HepG2 (cell line): ENCODE results near the gene PRRT1. TPM values are rescaled to one million over a fixed set of nuclear protein-coding genes. Genes with fewer than 3 reads are reported as not detected.
A peak's percentile ranks its signal among the peaks of the same experiment; 100 is the strongest.

Experiments
- ARID4A ChIP-seq: sonication (generic); formaldehyde crosslinking; IDR thresholded peaks from 2 replicates; pipeline ENCODE4 v1.5.0; 2020; ENCODE audit warnings: mild to moderate bottlenecking, missing genetic modification reagents, borderline replicate concordance
- GMEB1 ChIP-seq: sonication (generic); formaldehyde crosslinking; IDR thresholded peaks from 2 replicates; pipeline ENCODE4 v1.5.1; 2020; ENCODE audit warnings: missing genetic modification reagents, mild to moderate bottlenecking, borderline replicate concordance
- KIAA2018 ChIP-seq: sonication (generic); formaldehyde crosslinking; IDR thresholded peaks from 2 replicates; pipeline ENCODE4 v1.5.0; 2020; ENCODE audit warnings: mild to moderate bottlenecking, missing genetic modification reagents, borderline replicate concordance
- MXD1 ChIP-seq: sonication (generic); formaldehyde crosslinking; IDR thresholded peaks from 2 replicates; pipeline ENCODE4 v1.4.0; 2020; ENCODE audit warnings: mild to moderate bottlenecking, missing genetic modification reagents
- RORA ChIP-seq: sonication (generic); formaldehyde crosslinking; IDR thresholded peaks from 2 replicates; pipeline ENCODE4 v1.5.0; 2020; ENCODE audit warnings: mild to moderate bottlenecking, missing genetic modification reagents, moderate library complexity
- TSC22D2 ChIP-seq: sonication (generic); formaldehyde crosslinking; IDR thresholded peaks from 2 replicates; pipeline ENCODE4 v1.5.1; 2020; ENCODE audit warnings: missing genetic modification reagents, mild to moderate bottlenecking, borderline replicate concordance
- WIZ ChIP-seq: sonication (generic); formaldehyde crosslinking; IDR thresholded peaks from 2 replicates; pipeline ENCODE4 v1.5.1; 2020; ENCODE audit warnings: mild to moderate bottlenecking, missing genetic modification reagents
- ZNF138 ChIP-seq: sonication (generic); formaldehyde crosslinking; IDR thresholded peaks from 2 replicates; pipeline ENCODE4 v1.5.0; 2020; ENCODE audit warnings: mild to moderate bottlenecking, low read depth, missing genetic modification reagents
- ZNF83 ChIP-seq: sonication (generic); formaldehyde crosslinking; IDR thresholded peaks from 2 replicates; pipeline ENCODE4 v1.4.0; 2020; ENCODE audit warnings: missing genetic modification reagents, mild to moderate bottlenecking, borderline replicate concordance
- polyA plus RNA-seq, 8 experiments: library from polyadenylated mRNA; depleted of rRNA in 3 of 8; stranded (reverse) in 7 of 8; unstranded in 1 of 8; fragments of >200 nt; fragmentation: Illumina TruSeq in 4 of 8; extraction: Trizol in 4 of 8; gene quantifications; 2 replicates each; pipeline versions ENCODE4 v1.2.1 to v1.2.3, GENCODE V29; 2011 to 2016; ENCODE audit warnings: low read depth in 4 of 8, missing spikeins in 1 of 8, mixed read lengths in 1 of 8; ENCODE audit not compliant: insufficient read depth in 1 of 8
- total RNA-seq, 5 experiments: library from RNA; depleted of rRNA; stranded (reverse); fragments of >200 nt; fragmentation: Illumina TruSeq; extraction: Trizol; gene quantifications; 2 replicates each; pipeline ENCODE4 v1.2.3, GENCODE V29; 2016; ENCODE audit warnings: low read depth in 1 of 5

PRRT1 gene
- total and polyA plus RNA-seq, 2 of the 13 experiments (the other 11 are each of a cell fraction or from before 2014, with no cell fraction given): 0.64 to 1.4 TPM

- no peak for TF ChIP-seq KIAA2018 (CRISPR knock-in tag)
- TF ChIP-seq WIZ (CRISPR knock-in tag): no peak
- TF ChIP-seq MXD1 (CRISPR knock-in tag): peak; percentile 60; the same call in 1 of the 2 replicates
- TF ChIP-seq RORA (CRISPR knock-in tag): no peak
- TF ChIP-seq ZNF138 (CRISPR knock-in tag): 0 out of 2 replicates have a peak, but pooled peaks have one; percentile 55
- peak; percentile 93 for TF ChIP-seq ARID4A (CRISPR knock-in tag)
- TF ChIP-seq TSC22D2 (CRISPR knock-in tag): peak; percentile 85; the same call in 1 of the 2 replicates
- TF ChIP-seq GMEB1 (CRISPR knock-in tag): no peak
- TF ChIP-seq ZNF83 (CRISPR knock-in tag): no peak
These were observed 23.8 kb downstream of the PRRT1 start, which contains the start of gene ATF6B (continued) for GRCh38 chr6:32127717-32128592.
